ENCODE data around the gene STK32B.

STK32B gene

GRCh38 chr4:5488413-5488812 is 437.1 kb downstream of the STK32B start:
- no peak for DNase-seq

- DNase-seq, result no peak
These were observed 438.0 kb downstream of the STK32B start for GRCh38 chr4:5489260-5489659.

- no peak for DNase-seq
These were observed 446.2 kb downstream of the STK32B start for GRCh38 chr4:5497489-5497888.

GRCh38 chr4:5500165-5500564 is 448.9 kb downstream of the STK32B start:
- no peak for DNase-seq

- DNase-seq, result no peak
These were observed 452.2 kb downstream of the STK32B start for GRCh38 chr4:5503336-5503936.

GRCh38 chr4:5504486-5504885 is 453.2 kb downstream of the STK32B start:
- no peak for DNase-seq

GRCh38 chr4:5510504-5510903 is 459.2 kb downstream of the STK32B start:
- no peak for DNase-seq

GRCh38 chr4:5511791-5512190 is 460.5 kb downstream of the STK32B start:
- no peak for DNase-seq

- no peak for DNase-seq
These were observed 464.4 kb downstream of the STK32B start for GRCh38 chr4:5515646-5516045.

GRCh38 chr4:5517372-5517771 is 466.1 kb downstream of the STK32B start:
- no peak for DNase-seq

GRCh38 chr4:5524446-5525299 is 473.4 kb downstream of the STK32B start:
- no peak for DNase-seq

GRCh38 chr4:5526080-5526846 is 475.0 kb downstream of the STK32B start:
- no peak for DNase-seq

GRCh38 chr4:5527211-5527610 is 475.9 kb downstream of the STK32B start:
- no peak for DNase-seq

GRCh38 chr4:5528031-5528436 is 476.8 kb downstream of the STK32B start:
- DNase-seq, result no peak

GRCh38 chr4:5532100-5532499 is 480.8 kb downstream of the STK32B start:
- no peak for DNase-seq

- no peak for DNase-seq
These were observed 488.3 kb downstream of the STK32B start for GRCh38 chr4:5539584-5539983.

GRCh38 chr4:5541169-5541568 is 489.9 kb downstream of the STK32B start:
- DNase-seq, result no peak

- no peak for DNase-seq
These were observed 492.4 kb downstream of the STK32B start for GRCh38 chr4:5543681-5544080.

- no peak for DNase-seq
These were observed 493.5 kb downstream of the STK32B start for GRCh38 chr4:5544762-5545161.

GRCh38 chr4:5545271-5545670 is 494.0 kb downstream of the STK32B start:
- no peak for DNase-seq

- DNase-seq, result no peak
These were observed 496.5 kb downstream of the STK32B start for GRCh38 chr4:5547651-5548249.
